Fibroblast of lung (primary cell): ENCODE data around the gene SGTA.

Experiments used
- CTCF ChIP-seq, 2 donors: IDR thresholded peaks in 1 of 2; conservative IDR thresholded peaks in 1 of 2; 1 replicate in 1 of 2; 2 replicates in 1 of 2; pipeline ENCODE4 v1.5.1; 2011 to 2012; ENCODE audit warnings: low read length in 2 of 2, control low read depth in 1 of 2, inconsistent platforms in 1 of 2, low read depth in 1 of 2, mild to moderate bottlenecking in 1 of 2
- EZH2 ChIP-seq: IDR thresholded peaks from 2 replicates; pipeline ENCODE4 v1.5.1; 2012; ENCODE audit warnings: low read length, control low read depth, mild to moderate bottlenecking; ENCODE audit errors: missing control alignments

DNA sequence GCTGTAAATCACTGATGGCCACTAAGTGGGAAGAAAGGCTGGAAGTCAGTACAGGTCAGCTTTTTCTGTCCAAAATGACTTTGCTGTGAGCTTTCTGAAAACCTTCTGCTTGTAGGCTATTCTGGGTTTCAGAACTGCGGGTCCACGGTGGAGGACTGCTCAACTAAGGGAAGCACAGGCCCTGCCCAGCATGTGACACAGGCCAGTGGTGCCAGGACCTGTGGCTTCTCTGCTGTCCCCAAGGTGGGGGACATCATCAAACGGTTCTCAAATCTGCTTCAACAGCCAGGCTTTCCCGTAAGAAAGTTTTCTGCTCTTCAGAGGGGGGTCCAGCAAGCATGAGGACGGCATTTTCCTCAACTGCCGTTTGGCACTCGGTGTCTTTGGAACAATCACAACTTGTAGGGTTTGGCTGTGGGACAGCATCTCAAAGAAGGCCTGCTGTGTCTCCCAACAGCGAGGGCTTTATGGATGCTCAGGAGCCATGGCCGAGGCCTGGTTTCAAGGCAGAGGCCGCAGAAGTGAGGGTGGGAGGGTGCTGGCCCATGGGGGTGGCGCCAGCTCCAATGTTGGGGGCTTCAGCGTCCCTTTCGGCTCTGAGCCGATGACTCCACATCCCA is 3.8 kb downstream of the SGTA start:
- TF ChIP-seq CTCF (conservative IDR thresholded peaks at IDR 0.05 in 1 of 2, IDR thresholded peaks at IDR 0.05 in 1 of 2; ENCODE audit: low read depth in 1 of 2, low read length in 2 of 2) (no peak), EZH2 (no peak)
